Stomach (tissue), 4 donors: ENCODE results near the gene TSSK2.

ENCODE experiments used
- CTCF ChIP-seq, 7 experiments: fragments of 450-650 bp in 4 of 7; fragments of 200-600 bp in 3 of 7; sonication (generic) in 3 of 7; IDR thresholded peaks; one replicate each; pipeline ENCODE4 v1.5.1; 2016 to 2019; ENCODE audit warnings: antibody characterized with exemption in 7 of 7, control low read depth in 2 of 7, mild to moderate bottlenecking in 1 of 7
- POLR2A ChIP-seq, 4 donors: fragments of 450-650 bp; IDR thresholded peaks; one replicate each; pipeline ENCODE4 v1.6.1; 2016; ENCODE audit warnings: antibody characterized with exemption in 4 of 4, control low read depth in 2 of 4, mild to moderate bottlenecking in 1 of 4, moderate library complexity in 1 of 4

- no peak for TF ChIP-seq POLR2A (IDR thresholded peaks at IDR 0.05)
- TF ChIP-seq CTCF (IDR thresholded peaks at IDR 0.05) = no peak
Measured at GRCh38 chr22:19126309-19127273, 4.5 kb upstream of the TSSK2 start.
